ENCODE data around the gene REM2. TPM values are rescaled to one million over a fixed set of nuclear protein-coding genes. Genes with fewer than 3 reads are reported as not detected.

Gene REM2
- total and polyA plus RNA-seq, 2 of the 4 experiments (the other 2 are of a cell fraction) = under 0.01 to 0.07 TPM

GRCh38 chr14:22896356-22896755 lies 13.3 kb downstream of the REM2 start:
- H2BK5ac ChIP-seq (ENCODE audit: low read depth, low read length, poor library complexity, severe bottlenecking) = no peak overlapping the region
- H2AFZ ChIP-seq (replicated peaks; ENCODE audit: low read length, poor library complexity) = no peak overlapping the region
- H4K8ac ChIP-seq (ENCODE audit: low read depth in 2 of 2, low read length in 2 of 2) = no peak overlapping the region
- peak overlapping the region; percentile 77 for H2AK9ac ChIP-seq (replicated peaks; ENCODE audit: low read depth, low read length, poor library complexity)
- no peak overlapping the region for H3K18ac ChIP-seq (ENCODE audit: low read depth, low read length)
- no peak overlapping the region for H3K27ac ChIP-seq (ENCODE audit: insufficient read depth, low read length)
- H3K23ac ChIP-seq (ENCODE audit: low read depth, low read length) = peak overlapping the region; percentile 4; the same call in 1 of the 2 replicates
- BruUV-seq (replicated peaks) = no TSS peak
- no peaks in the 10 kb centered on the region for H4K20me1 ChIP-seq (ENCODE audit: insufficient read depth, low read length)
- no peak overlapping the region for H4K5ac ChIP-seq (ENCODE audit: low read depth, low read length)
- peak overlapping the region; percentile 30; the same call in 1 of the 2 replicates for H2BK120ac ChIP-seq (ENCODE audit: low read depth, low read length)
- no peak overlapping the region for H3K4ac ChIP-seq (ENCODE audit: low read depth, low read length)
- TF ChIP-seq RCOR1 (IDR thresholded peaks at IDR 0.05; ENCODE audit: insufficient replicate concordance, low read length) = no peak
- TF ChIP-seq MXI1 (IDR thresholded peaks at IDR 0.05; ENCODE audit: borderline replicate concordance, low read depth, low read length) = no peak
- TF ChIP-seq NFE2L2 (IDR thresholded peaks at IDR 0.05; ENCODE audit: low read depth, low read length) = no peak
- TF ChIP-seq, protein P1, sequence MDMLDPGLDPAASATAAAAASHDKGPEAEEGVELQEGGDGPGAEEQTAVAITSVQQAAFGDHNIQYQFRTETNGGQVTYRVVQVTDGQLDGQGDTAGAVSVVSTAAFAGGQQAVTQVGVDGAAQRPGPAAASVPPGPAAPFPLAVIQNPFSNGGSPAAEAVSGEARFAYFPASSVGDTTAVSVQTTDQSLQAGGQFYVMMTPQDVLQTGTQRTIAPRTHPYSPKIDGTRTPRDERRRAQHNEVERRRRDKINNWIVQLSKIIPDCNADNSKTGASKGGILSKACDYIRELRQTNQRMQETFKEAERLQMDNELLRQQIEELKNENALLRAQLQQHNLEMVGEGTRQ (IDR thresholded peaks at IDR 0.05; ENCODE audit: low read depth, low read length) = no peak
- no peak for TF ChIP-seq RAD21 (IDR thresholded peaks at IDR 0.05; ENCODE audit: low read length)
- ChIA-PET POLR2A (ENCODE audit: unreplicated experiment) (interaction anchor here (0.5 kb wide), 1 partner anchor 13 kb away, joined by 3 read pairs; no protein-coding TSS in a partner anchor), CTCF (interaction anchor here (1.7 kb wide), 1 partner anchor 73 kb away, joined by 4 read pairs; no protein-coding TSS in a partner anchor)
- WGBS, 2 experiments (ENCODE audit: extremely low coverage in 2 of 2, insufficient read length in 1 of 2) = 31% methylated on average over 3 of the region's 5 CpGs; no CpG with 5 or more reads in 1 of the 2 experiments
- no peaks in the 10 kb centered on the region for H3K9me3 ChIP-seq (ENCODE audit: control insufficient read depth, insufficient read depth, low read length)
- H3K36me3 ChIP-seq (ENCODE audit: control insufficient read depth, insufficient read depth, low read length) = peaks cover 5% of the 10 kb centered on the region
- no peaks in the 10 kb centered on the region for H3K27me3 ChIP-seq (ENCODE audit: control insufficient read depth, insufficient read depth, low read length)
- peak overlapping the region; percentile 31 for H2AK5ac ChIP-seq (ENCODE audit: low read depth, low read length)
- H2BK20ac ChIP-seq (ENCODE audit: low read depth, low read length) = peak overlapping the region; percentile 30; the same call in 1 of the 2 replicates
- H3K4me1 ChIP-seq (ENCODE audit: control insufficient read depth, insufficient read depth, low read length) = peaks cover 17% of the 10 kb centered on the region
- no peak overlapping the region for H3K4me2 ChIP-seq (ENCODE audit: low read depth, low read length)
- H3K79me1 ChIP-seq (ENCODE audit: low read depth in 1 of 2, low read length in 2 of 2) = peaks cover 0 to 17% of the 10 kb centered on the region in 2 experiments; a peak in 3 of 4 replicates
- peak overlapping the region; percentile 43; the same call in 1 of the 2 replicates for H4K91ac ChIP-seq (ENCODE audit: insufficient read depth, low read depth, low read length)
- H3K14ac ChIP-seq (replicated peaks; ENCODE audit: low read depth, low read length) = peak overlapping the region; percentile 26; the same call in 1 of the 2 replicates
- H3K9ac ChIP-seq (ENCODE audit: low read depth, low read length) = no peak overlapping the region
- DNase-seq (no peak), ATAC-seq (ENCODE audit: low read depth) (no peak)
- dilution Hi-C loops (cut with HindIII; ENCODE audit: low sequenced_read_pairs, unreplicated experiment) = no loop called here
- H3K4me3 ChIP-seq (ENCODE audit: insufficient read depth, low read depth, low read length) = no peak overlapping the region
- intact Hi-C loops (cut with micrococcal nuclease) = loop anchor here (5.0 to 10.0 kb wide), 3 partner anchors 59 to 512 kb away; partner anchors contain the start of gene MMP14
- H3K56ac ChIP-seq (ENCODE audit: extremely low read depth, insufficient read depth, low read length) = no peak overlapping the region
- 0 out of 3 replicates have a peak overlapping the region, but pooled peaks have one; percentile 34 for H2BK15ac ChIP-seq (ENCODE audit: low read depth, low read length)
- in situ Hi-C loops (cut with MboI; ENCODE audit: low sequenced_read_pairs) = no loop called here
- H3K9me1 ChIP-seq (ENCODE audit: insufficient read depth, low read length) = peaks cover 20% of the 10 kb centered on the region
